NCI-H345 treated with DMSO at 0.1 percent for 48 hours (cell line): ENCODE measurements around the gene STX1A.

Experiments used
- DNase-seq: peaks from one replicate; lab custom pipeline; 2025; ENCODE audit not compliant: unreplicated experiment; lab: John Stamatoyannopoulos, UW

STX1A gene

GRCh38 chr7:73718905-73719805, at the start of gene STX1A:
Gene STX1A, minus strand, starts transcription at chr7:73719669. Its CDS starts 38 bp downstream, at chr7:73719631.
- peak; percentile 26 for DNase-seq

GRCh38 chr7:73768641-73769480, 49.4 kb upstream of the STX1A start:
- DNase-seq = no peak

- DNase-seq = no peak
Measured at GRCh38 chr7:73766556-73767229, 47.2 kb upstream of the STX1A start.

- DNase-seq = no peak
Measured at GRCh38 chr7:73762659-73762999, 43.2 kb upstream of the STX1A start.

- no peak for DNase-seq
Measured at GRCh38 chr7:73761854-73762658, 42.6 kb upstream of the STX1A start.

- no peak for DNase-seq
Measured at GRCh38 chr7:73758581-73759138, 39.2 kb upstream of the STX1A start.

GRCh38 chr7:73749931-73750776, 30.7 kb upstream of the STX1A start:
- no peak for DNase-seq

GRCh38 chr7:73746378-73746777, 26.9 kb upstream of the STX1A start:
- DNase-seq = no peak

- peak; percentile 93 for DNase-seq
Measured at GRCh38 chr7:73742753-73743641, 23.5 kb upstream of the STX1A start.

- no peak for DNase-seq
Measured at GRCh38 chr7:73742338-73742752, 22.9 kb upstream of the STX1A start.

GRCh38 chr7:73741600-73741999, 22.1 kb upstream of the STX1A start:
- peak; percentile 40 for DNase-seq

- DNase-seq = no peak
Measured at GRCh38 chr7:73740771-73741170, 21.3 kb upstream of the STX1A start.

GRCh38 chr7:73740212-73740611, 20.7 kb upstream of the STX1A start:
- DNase-seq = no peak

GRCh38 chr7:73739387-73739767, 19.9 kb upstream of the STX1A start:
- DNase-seq = no peak

- DNase-seq = peak; percentile 94
Measured at GRCh38 chr7:73738612-73739386, 19.3 kb upstream of the STX1A start, which contains the start of gene ABHD11. Gene ABHD11, minus strand, starts transcription at chr7:73738802. Its CDS starts 32 bp downstream, at chr7:73738770.

- DNase-seq = peak; percentile 17
Measured at GRCh38 chr7:73738220-73738611, 18.7 kb upstream of the STX1A start.

- DNase-seq = no peak
Measured at GRCh38 chr7:73737491-73738219, 18.2 kb upstream of the STX1A start.
